Esophagus muscularis mucosa (tissue), 4 donors: ENCODE results near the gene RETREG3. TPM values are rescaled to one million over a fixed set of nuclear protein-coding genes. Genes with fewer than 3 reads are reported as not detected.

Experiments used
- DNase-seq: peaks from one replicate; pipeline ENCODE4 v3.0.0-alpha.2; 2017; ENCODE audit errors: extremely low spot score
- H3K27ac ChIP-seq, 4 donors: fragments of 200-600 bp; sonication (generic); replicated peaks in 1 of 4; 1 replicate in 3 of 4; 2 replicates in 1 of 4; pipeline ENCODE4 v1.5.1; 2016 to 2019; ENCODE audit warnings: mild to moderate bottlenecking in 1 of 4
- H3K27me3 ChIP-seq, 4 donors: fragments of 200-600 bp; sonication (generic); one replicate each; pipeline versions ENCODE4 v1.5.1 to v1.6.0; 2016 to 2019
- H3K36me3 ChIP-seq, 4 donors: fragments of 200-600 bp; sonication (generic); one replicate each; pipeline ENCODE4 v1.5.1; 2016 to 2019
- H3K4me1 ChIP-seq, 4 donors: fragments of 200-600 bp; sonication (generic); one replicate each; pipeline ENCODE4 v1.5.1; 2016 to 2019
- H3K4me3 ChIP-seq, 4 donors: fragments of 200-600 bp; sonication (generic); 1 replicate in 2 of 4; 2 replicates in 2 of 4; pipeline ENCODE4 v1.5.1; 2016 to 2019; ENCODE audit warnings: mild to moderate bottlenecking in 4 of 4, moderate library complexity in 1 of 4
- H3K9me3 ChIP-seq, 4 donors: fragments of 200-600 bp; sonication (generic); 1 replicate in 3 of 4; 2 replicates in 1 of 4; pipeline ENCODE4 v1.5.1; 2016 to 2019
- EP300 ChIP-seq: sonication (generic); formaldehyde crosslinking; IDR thresholded peaks from one replicate; pipeline ENCODE4 v1.6.1; 2017; ENCODE audit warnings: antibody characterized with exemption
- POLR2A ChIP-seq: fragments of 450-650 bp; IDR thresholded peaks from one replicate; pipeline ENCODE4 v1.6.1; 2017; ENCODE audit warnings: antibody characterized with exemption, moderate library complexity, mild to moderate bottlenecking, low read depth
- POLR2AphosphoS5 ChIP-seq, 2 donors: sonication (generic); formaldehyde crosslinking; IDR thresholded peaks; one replicate each; pipeline ENCODE4 v1.6.1; 2017; ENCODE audit warnings: antibody characterized with exemption in 2 of 2
- WGBS: methylation state at CpG from one replicate; pipeline ENCODE4 v1.1.5; 2018; 5-methylcytosine and 5-hydroxymethylcytosine counted together
- intact Hi-C: fragments of 100-400 bp; cut with DNase I; formaldehyde crosslinking; loops from one replicate; pipeline ENCODE4 v1.15.1; 2023
- total RNA-seq, 4 donors: library from RNA; depleted of rRNA; stranded (reverse); fragments of >200 nt; gene quantifications; one replicate each; pipeline versions ENCODE4 v1.1.0 to v1.2.1, GENCODE V29; 2016
- TF ChIP-seq, protein P1 (sequence below), 3 experiments: fragments of 200-600 bp in 2 of 3; fragments of 450-650 bp in 1 of 3; sonication (generic) in 2 of 3; IDR thresholded peaks; one replicate each; pipeline ENCODE4 v1.5.1; 2017 to 2019; ENCODE audit warnings: antibody characterized with exemption in 3 of 3, mild to moderate bottlenecking in 2 of 3, moderate library complexity in 1 of 3

The RETREG3 gene
- total RNA-seq, 4 donors from 2014 or later, result 42.7 to 93.3 (median 57.0) TPM

DNA sequence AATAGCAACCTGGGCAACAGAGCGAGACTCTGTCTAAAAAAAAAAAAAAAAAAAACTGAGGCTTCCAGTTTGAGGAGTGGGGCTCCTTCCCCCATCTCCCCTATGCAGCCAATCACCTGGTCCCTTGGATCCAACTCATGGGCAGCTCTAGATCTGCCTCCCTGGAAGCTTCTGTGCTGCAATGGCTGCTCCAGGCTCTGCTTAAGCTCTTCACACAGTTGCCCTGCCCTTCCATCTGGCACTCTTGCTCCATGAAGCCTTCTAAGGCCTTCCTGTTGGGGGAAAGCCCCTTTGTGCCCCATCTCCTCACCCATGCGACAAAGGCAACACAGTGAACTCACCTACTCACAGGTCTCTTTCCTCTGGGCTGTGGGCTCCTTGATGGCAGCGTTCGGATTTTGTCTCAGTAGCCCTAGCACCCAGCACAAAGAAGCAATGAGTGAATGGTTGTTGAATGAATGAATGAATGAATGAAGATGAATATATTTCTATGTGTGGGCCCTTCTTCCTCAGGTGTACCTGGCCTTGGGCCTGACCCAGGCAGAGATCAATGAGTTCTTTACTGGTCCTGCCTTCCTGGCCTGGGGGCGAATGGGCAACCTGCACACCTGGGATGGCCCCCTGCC, 71.2 kb downstream of the RETREG3 start:
- Histone ChIP-seq H3K27me3 (no peaks in the 10 kb centered on the region), H3K4me3 (no peak overlapping the region), H3K36me3 (peaks cover 20 to 48% (median 43%) of the 10 kb centered on the region in 4 donors), H3K27ac (peak overlapping the region in 1 of 4 donors; percentile 86), H3K9me3 (no peaks in the 10 kb centered on the region), H3K4me1 (peaks cover 18 to 34% (median 28%) of the 10 kb centered on the region in 4 donors)
- intact Hi-C loops, result no loop called here
- 95% methylated on average over 5 of the region's 5 CpGs for WGBS
- no peak for TF ChIP-seq EP300
- no peak for TF ChIP-seq POLR2AphosphoS5 (IDR thresholded peaks at IDR 0.05)
- TF ChIP-seq, protein P1, sequence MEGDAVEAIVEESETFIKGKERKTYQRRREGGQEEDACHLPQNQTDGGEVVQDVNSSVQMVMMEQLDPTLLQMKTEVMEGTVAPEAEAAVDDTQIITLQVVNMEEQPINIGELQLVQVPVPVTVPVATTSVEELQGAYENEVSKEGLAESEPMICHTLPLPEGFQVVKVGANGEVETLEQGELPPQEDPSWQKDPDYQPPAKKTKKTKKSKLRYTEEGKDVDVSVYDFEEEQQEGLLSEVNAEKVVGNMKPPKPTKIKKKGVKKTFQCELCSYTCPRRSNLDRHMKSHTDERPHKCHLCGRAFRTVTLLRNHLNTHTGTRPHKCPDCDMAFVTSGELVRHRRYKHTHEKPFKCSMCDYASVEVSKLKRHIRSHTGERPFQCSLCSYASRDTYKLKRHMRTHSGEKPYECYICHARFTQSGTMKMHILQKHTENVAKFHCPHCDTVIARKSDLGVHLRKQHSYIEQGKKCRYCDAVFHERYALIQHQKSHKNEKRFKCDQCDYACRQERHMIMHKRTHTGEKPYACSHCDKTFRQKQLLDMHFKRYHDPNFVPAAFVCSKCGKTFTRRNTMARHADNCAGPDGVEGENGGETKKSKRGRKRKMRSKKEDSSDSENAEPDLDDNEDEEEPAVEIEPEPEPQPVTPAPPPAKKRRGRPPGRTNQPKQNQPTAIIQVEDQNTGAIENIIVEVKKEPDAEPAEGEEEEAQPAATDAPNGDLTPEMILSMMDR (IDR thresholded peaks at IDR 0.05), result no peak
- no peak for TF ChIP-seq POLR2A
- DNase-seq, result no peak

DNA sequence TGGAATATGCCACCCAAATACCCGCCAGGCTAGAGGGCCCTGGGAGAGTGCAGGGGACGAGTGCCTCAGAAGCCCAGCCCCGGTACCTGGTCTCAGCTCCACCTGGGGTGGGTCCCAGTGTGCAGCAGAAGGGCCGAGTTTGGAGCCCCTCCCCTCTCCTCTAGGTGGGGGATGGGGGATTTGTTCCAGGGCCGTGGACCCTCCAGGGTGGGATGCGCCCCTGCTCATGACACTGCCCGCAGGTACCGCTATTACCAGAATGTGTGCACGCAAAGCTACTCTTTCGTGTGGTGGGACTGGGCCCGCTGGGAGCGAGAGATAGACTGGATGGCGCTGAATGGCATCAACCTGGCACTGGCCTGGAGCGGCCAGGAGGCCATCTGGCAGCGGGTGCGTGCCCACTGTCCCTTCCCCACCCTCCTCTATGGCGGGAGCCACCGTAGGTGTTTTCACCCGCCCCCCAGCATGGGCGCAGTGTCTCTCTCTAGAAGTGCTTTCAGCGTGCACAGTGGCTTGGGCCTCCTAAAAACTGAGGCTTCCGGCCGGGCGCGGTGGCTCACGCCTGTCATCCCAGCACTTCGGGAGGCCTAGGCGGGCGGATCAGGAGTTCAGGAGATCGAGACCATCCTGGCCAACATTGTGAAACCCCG, 71.9 kb downstream of the RETREG3 start:
- Histone ChIP-seq H3K36me3 (peaks cover 15 to 42% (median 37%) of the 10 kb centered on the region in 4 donors), H3K4me3 (peak overlapping the region; percentile 63 to 89 (median 74)), H3K27me3 (no peaks in the 10 kb centered on the region), H3K4me1 (peaks cover 18 to 41% (median 34%) of the 10 kb centered on the region in 4 donors), H3K9me3 (no peaks in the 10 kb centered on the region), H3K27ac (peak overlapping the region; percentile 86 to 98 (median 92))
- DNase-seq, result no peak
- WGBS, result 94% methylated on average over 9 of the region's 31 CpGs
- TF ChIP-seq POLR2A (no peak), EP300 (no peak), POLR2AphosphoS5 (IDR thresholded peaks at IDR 0.05) (no peak)
- TF ChIP-seq, protein P1 (IDR thresholded peaks at IDR 0.05), result no peak
- intact Hi-C loops, result no loop called here

DNA sequence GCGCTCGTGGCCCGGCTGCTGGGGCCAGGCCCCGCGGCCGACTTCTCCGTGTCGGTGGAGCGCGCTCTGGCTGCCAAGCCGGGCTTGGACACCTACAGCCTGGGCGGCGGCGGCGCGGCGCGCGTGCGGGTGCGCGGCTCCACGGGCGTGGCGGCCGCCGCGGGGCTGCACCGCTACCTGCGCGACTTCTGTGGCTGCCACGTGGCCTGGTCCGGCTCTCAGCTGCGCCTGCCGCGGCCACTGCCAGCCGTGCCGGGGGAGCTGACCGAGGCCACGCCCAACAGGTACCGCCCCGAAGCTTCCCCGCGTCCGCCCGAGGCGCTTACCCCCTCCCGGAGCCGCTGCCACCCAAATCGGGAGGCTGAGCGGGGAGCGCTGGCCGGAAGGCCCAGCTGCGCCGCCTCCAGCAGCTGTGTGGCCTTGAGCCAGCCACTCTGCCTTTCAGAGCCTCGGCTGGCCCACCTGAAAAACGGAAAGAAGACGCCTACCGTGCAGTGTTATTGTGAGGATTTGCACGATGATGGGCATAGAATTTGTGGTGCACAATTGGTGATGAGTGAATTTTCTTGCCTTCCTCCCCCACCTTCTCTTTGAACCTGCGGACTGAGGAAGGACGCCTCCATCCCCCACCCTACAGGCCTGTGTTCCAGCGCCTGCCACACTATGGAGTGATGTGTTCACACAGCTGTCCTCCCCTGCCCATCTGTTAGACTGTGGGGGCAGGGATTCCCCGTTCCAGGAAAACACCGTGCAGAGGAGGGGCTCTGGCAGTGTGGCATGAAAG, 72.6 kb downstream of the RETREG3 start:
- H3K4me3 ChIP-seq, result peak overlapping the region; percentile 63 to 89 (median 74)
- no peaks in the 10 kb centered on the region for H3K9me3 ChIP-seq
- 5% methylated on average over 12 of the region's 65 CpGs for WGBS
- H3K27ac ChIP-seq, result peak overlapping the region; percentile 86 to 98 (median 92)
- TF ChIP-seq POLR2A (no peak), POLR2AphosphoS5 (IDR thresholded peaks at IDR 0.05) (peak in 1 of 2 donors; percentile 76)
- peak; percentile 97 for DNase-seq
- peaks cover 18 to 45% (median 39%) of the 10 kb centered on the region in 4 donors for H3K4me1 ChIP-seq
- H3K27me3 ChIP-seq, result no peaks in the 10 kb centered on the region
- intact Hi-C loops, result no loop called here
- H3K36me3 ChIP-seq, result peaks cover 13 to 34% (median 29%) of the 10 kb centered on the region in 4 donors

DNA sequence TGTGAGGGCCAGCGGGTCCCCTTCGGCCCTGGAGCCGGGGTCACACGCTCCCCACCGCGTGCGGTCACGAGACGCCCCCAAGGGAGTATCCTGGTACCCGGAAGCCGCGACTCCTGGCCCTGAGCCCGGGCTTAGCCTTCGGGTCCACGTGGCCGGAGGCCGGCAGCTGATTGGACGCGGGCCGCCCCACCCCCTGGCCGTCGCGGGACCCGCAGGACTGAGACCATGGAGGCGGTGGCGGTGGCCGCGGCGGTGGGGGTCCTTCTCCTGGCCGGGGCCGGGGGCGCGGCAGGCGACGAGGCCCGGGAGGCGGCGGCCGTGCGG, 73.2 kb downstream of the RETREG3 start, which contains the start of gene NAGLU:
Gene NAGLU (plus strand): TSS at position 194 of the 324 bp plus-strand sequence. CDS start 32 bp downstream, at position 226.
- Histone ChIP-seq H3K4me3 (peak within 1 kb of the TSS; percentile 63 to 89 (median 74)), H3K36me3 (peaks cover 13 to 29% (median 24%) of the 10 kb centered on the region in 4 donors), H3K4me1 (peaks cover 18 to 51% (median 45%) of the 10 kb centered on the region in 4 donors), H3K27ac (peak within 1 kb of the TSS; percentile 86 to 98 (median 92)), H3K27me3 (no peaks in the 10 kb centered on the region), H3K9me3 (no peaks in the 10 kb centered on the region)
- no peak for TF ChIP-seq EP300
- peak; percentile 72 for TF ChIP-seq POLR2A
- TF ChIP-seq, protein P1 (IDR thresholded peaks at IDR 0.05), result peak in 1 of 3 experiments; percentile 11
- peak; percentile 89 to 97 for TF ChIP-seq POLR2AphosphoS5 (IDR thresholded peaks at IDR 0.05)
- DNase-seq, result peak; percentile 99
- intact Hi-C loops, result no loop called here
- WGBS, result 0% methylated on average over 16 of the region's 40 CpGs
